Dendritic cell treated with granulocyte-macrophage colony-stimulating factor and Interleukin-4, amounts not matched to agents 40 ng/mL and 50 ng/mL, for 4 days (primary cell): ENCODE measurements around the gene NPY4R2.
"Not testable (repeated sequence)": the region's sequence is repeated elsewhere in the genome, so short reads cannot be mapped to it uniquely, and the experiment has no call there.

Source experiments
- H3K27ac Mint-ChIP-seq: one replicate; pipeline ENCODE4 v1.8.0; 2022; ENCODE audit warnings: mild to moderate bottlenecking, mixed read lengths
- H3K27me3 Mint-ChIP-seq: one replicate; pipeline ENCODE4 v1.8.0; 2022; ENCODE audit warnings: mild to moderate bottlenecking, mixed read lengths
- H3K36me3 Mint-ChIP-seq: one replicate; pipeline ENCODE4 v1.8.0; 2022; ENCODE audit warnings: low read depth, mixed read lengths
- H3K4me1 Mint-ChIP-seq: one replicate; pipeline ENCODE4 v1.8.0; 2022; ENCODE audit warnings: low read depth, mixed read lengths
- H3K4me3 Mint-ChIP-seq: one replicate; pipeline ENCODE4 v1.8.0; 2022; ENCODE audit warnings: mild to moderate bottlenecking, moderate library complexity, mixed read lengths
- H3K9me3 Mint-ChIP-seq: one replicate; pipeline ENCODE4 v1.8.0; 2022; ENCODE audit warnings: mixed read lengths
- intact Hi-C: fragments of 100-400 bp; cut with micrococcal nuclease; formaldehyde crosslinking; loops from one replicate; pipeline ENCODE4 v1.15.0; 2022

Gene NPY4R2

GRCh38 chr10:47957158-47957557 lies 38.7 kb downstream of the NPY4R2 start:
- H3K27ac Mint-ChIP-seq, H3K9me3 Mint-ChIP-seq, H3K4me3 Mint-ChIP-seq, H3K4me1 Mint-ChIP-seq, H3K27me3 Mint-ChIP-seq, intact Hi-C loops, H3K36me3 Mint-ChIP-seq: not testable (repeated sequence)

GRCh38 chr10:47959677-47960076 lies 41.2 kb downstream of the NPY4R2 start:
- H3K27me3 Mint-ChIP-seq, H3K4me3 Mint-ChIP-seq, H3K4me1 Mint-ChIP-seq, intact Hi-C loops, H3K27ac Mint-ChIP-seq, H3K36me3 Mint-ChIP-seq, H3K9me3 Mint-ChIP-seq: not testable (repeated sequence)

- intact Hi-C loops, H3K4me1 Mint-ChIP-seq, H3K27ac Mint-ChIP-seq, H3K9me3 Mint-ChIP-seq, H3K27me3 Mint-ChIP-seq, H3K4me3 Mint-ChIP-seq, H3K36me3 Mint-ChIP-seq: not testable (repeated sequence)
Observed at GRCh38 chr10:47960699-47961098, 42.2 kb downstream of the NPY4R2 start.

GRCh38 chr10:47962785-47963184 lies 44.3 kb downstream of the NPY4R2 start:
- H3K36me3 Mint-ChIP-seq, intact Hi-C loops, H3K4me1 Mint-ChIP-seq, H3K4me3 Mint-ChIP-seq, H3K27me3 Mint-ChIP-seq, H3K27ac Mint-ChIP-seq, H3K9me3 Mint-ChIP-seq: not testable (repeated sequence)

GRCh38 chr10:47964280-47965063 lies 46.0 kb downstream of the NPY4R2 start:
- H3K9me3 Mint-ChIP-seq, H3K4me1 Mint-ChIP-seq, H3K4me3 Mint-ChIP-seq, intact Hi-C loops, H3K36me3 Mint-ChIP-seq, H3K27me3 Mint-ChIP-seq, H3K27ac Mint-ChIP-seq: not testable (repeated sequence)

- intact Hi-C loops, H3K9me3 Mint-ChIP-seq, H3K4me1 Mint-ChIP-seq, H3K27me3 Mint-ChIP-seq, H3K27ac Mint-ChIP-seq, H3K4me3 Mint-ChIP-seq, H3K36me3 Mint-ChIP-seq: not testable (repeated sequence)
Observed at GRCh38 chr10:47968988-47969387, 50.5 kb downstream of the NPY4R2 start.

- intact Hi-C loops, H3K9me3 Mint-ChIP-seq, H3K36me3 Mint-ChIP-seq, H3K4me3 Mint-ChIP-seq, H3K27me3 Mint-ChIP-seq, H3K27ac Mint-ChIP-seq, H3K4me1 Mint-ChIP-seq: not testable (repeated sequence)
Observed at GRCh38 chr10:47970047-47970446, 51.6 kb downstream of the NPY4R2 start.

GRCh38 chr10:47971598-47971997 lies 53.1 kb downstream of the NPY4R2 start:
- intact Hi-C loops, H3K9me3 Mint-ChIP-seq, H3K4me3 Mint-ChIP-seq, H3K27ac Mint-ChIP-seq, H3K36me3 Mint-ChIP-seq, H3K27me3 Mint-ChIP-seq, H3K4me1 Mint-ChIP-seq: not testable (repeated sequence)

- H3K4me1 Mint-ChIP-seq, H3K4me3 Mint-ChIP-seq, H3K27me3 Mint-ChIP-seq, H3K36me3 Mint-ChIP-seq, H3K27ac Mint-ChIP-seq, H3K9me3 Mint-ChIP-seq, intact Hi-C loops: not testable (repeated sequence)
Observed at GRCh38 chr10:47972077-47972476, 53.6 kb downstream of the NPY4R2 start.
